ENCODE results near the gene RECQL5.

- no peak for TF ChIP-seq POLR2A (IDR thresholded peaks at IDR 0.05; ENCODE audit: low read depth, low read length)
- TF ChIP-seq POLR2AphosphoS5 (IDR thresholded peaks at IDR 0.05; ENCODE audit: low read depth, low read length) = no peak
- no peak for TF ChIP-seq TAF1 (IDR thresholded peaks at IDR 0.05; ENCODE audit: low read depth, low read length)
- TF ChIP-seq SPI1 (IDR thresholded peaks at IDR 0.05; ENCODE audit: low read depth, low read length) = no peak
Observed at GRCh38 chr17:75611851-75612429, 55.0 kb downstream of the RECQL5 start.

All from GM12891 (cell line).